IMR-90 (cell line): ENCODE results near the gene GLS2.

Experiments used
- CEBPB ChIP-seq: IDR thresholded peaks from 2 replicates; pipeline ENCODE4 v1.6.1; 2012; ENCODE audit warnings: low read depth, low read length, improper control_type of control experiment
- CHD1 ChIP-seq: IDR thresholded peaks from 2 replicates; pipeline ENCODE4 v1.6.1; 2012; ENCODE audit warnings: low read depth, low read length, improper control_type of control experiment
- FOS ChIP-seq: fragments of 150-350 bp; IDR thresholded peaks from 2 replicates; pipeline ENCODE4 v1.6.1; 2016; ENCODE audit warnings: low read depth, low read length
- MAFK ChIP-seq: IDR thresholded peaks from 2 replicates; pipeline ENCODE4 v1.6.1; 2012; ENCODE audit warnings: low read depth, low read length, improper control_type of control experiment
- MXI1 ChIP-seq: IDR thresholded peaks from 2 replicates; pipeline ENCODE4 v1.6.1; 2012; ENCODE audit warnings: low read depth, mild to moderate bottlenecking, low read length, moderate library complexity, borderline replicate concordance
- NFE2L2 ChIP-seq: fragments of 150-350 bp; IDR thresholded peaks from 2 replicates; pipeline ENCODE4 v1.6.1; 2016; ENCODE audit warnings: low read depth, mild to moderate bottlenecking, low read length
- POLR2A ChIP-seq: IDR thresholded peaks from 2 replicates; pipeline ENCODE4 v1.6.1; 2012; ENCODE audit warnings: mild to moderate bottlenecking, low read depth, low read length
- RAD21 ChIP-seq: IDR thresholded peaks from 2 replicates; pipeline ENCODE4 v1.6.1; 2012; ENCODE audit warnings: low read length, improper control_type of control experiment
- RCOR1 ChIP-seq: IDR thresholded peaks from 2 replicates; pipeline ENCODE4 v1.6.1; 2012; ENCODE audit warnings: mild to moderate bottlenecking, low read length, improper control_type of control experiment; ENCODE audit not compliant: insufficient replicate concordance
- SMC3 ChIP-seq: fragments of 150-350 bp; IDR thresholded peaks from 2 replicates; pipeline ENCODE4 v1.6.1; 2016; ENCODE audit warnings: low read depth, mild to moderate bottlenecking, antibody characterized with exemption, low read length, moderate library complexity
- TF ChIP-seq, protein P1 (sequence below): conservative IDR thresholded peaks from 2 replicates; pipeline ENCODE4 v1.5.1; 2012; ENCODE audit warnings: mild to moderate bottlenecking, low read depth, low read length, improper control_type of control experiment
- TF ChIP-seq, protein P2 (sequence below): fragments of 150-350 bp; IDR thresholded peaks from 2 replicates; pipeline ENCODE4 v1.6.1; 2017; ENCODE audit warnings: mild to moderate bottlenecking, antibody characterized with exemption, low read length, low read depth

DNA sequence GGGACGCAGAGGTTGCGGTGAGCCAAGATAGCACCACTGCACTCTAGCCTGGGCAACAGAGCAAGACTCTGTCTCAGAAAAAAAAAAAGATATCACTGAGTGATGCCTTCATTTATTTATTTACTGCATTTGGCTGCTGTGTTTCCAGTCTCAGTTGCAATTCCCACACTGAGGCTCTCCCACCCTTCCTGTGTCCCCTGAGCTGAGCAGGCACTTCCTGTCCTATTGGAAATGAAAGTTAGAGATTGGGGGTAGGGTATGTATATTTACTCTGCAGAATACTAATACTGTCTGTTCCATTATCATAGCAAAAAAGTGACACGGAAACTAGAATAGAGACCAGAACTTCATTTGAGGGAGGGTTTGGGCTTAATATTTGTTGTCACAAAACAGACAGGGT, 32.1 kb upstream of the GLS2 start:
- TF ChIP-seq POLR2A (no peak), NFE2L2 (no peak), RAD21 (no peak), MAFK (no peak), RCOR1 (no peak), FOS (no peak), CHD1 (no peak), CEBPB (no peak), SMC3 (no peak), MXI1 (no peak)
- TF ChIP-seq, protein P1, sequence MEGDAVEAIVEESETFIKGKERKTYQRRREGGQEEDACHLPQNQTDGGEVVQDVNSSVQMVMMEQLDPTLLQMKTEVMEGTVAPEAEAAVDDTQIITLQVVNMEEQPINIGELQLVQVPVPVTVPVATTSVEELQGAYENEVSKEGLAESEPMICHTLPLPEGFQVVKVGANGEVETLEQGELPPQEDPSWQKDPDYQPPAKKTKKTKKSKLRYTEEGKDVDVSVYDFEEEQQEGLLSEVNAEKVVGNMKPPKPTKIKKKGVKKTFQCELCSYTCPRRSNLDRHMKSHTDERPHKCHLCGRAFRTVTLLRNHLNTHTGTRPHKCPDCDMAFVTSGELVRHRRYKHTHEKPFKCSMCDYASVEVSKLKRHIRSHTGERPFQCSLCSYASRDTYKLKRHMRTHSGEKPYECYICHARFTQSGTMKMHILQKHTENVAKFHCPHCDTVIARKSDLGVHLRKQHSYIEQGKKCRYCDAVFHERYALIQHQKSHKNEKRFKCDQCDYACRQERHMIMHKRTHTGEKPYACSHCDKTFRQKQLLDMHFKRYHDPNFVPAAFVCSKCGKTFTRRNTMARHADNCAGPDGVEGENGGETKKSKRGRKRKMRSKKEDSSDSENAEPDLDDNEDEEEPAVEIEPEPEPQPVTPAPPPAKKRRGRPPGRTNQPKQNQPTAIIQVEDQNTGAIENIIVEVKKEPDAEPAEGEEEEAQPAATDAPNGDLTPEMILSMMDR, result no peak
- TF ChIP-seq, protein P2, sequence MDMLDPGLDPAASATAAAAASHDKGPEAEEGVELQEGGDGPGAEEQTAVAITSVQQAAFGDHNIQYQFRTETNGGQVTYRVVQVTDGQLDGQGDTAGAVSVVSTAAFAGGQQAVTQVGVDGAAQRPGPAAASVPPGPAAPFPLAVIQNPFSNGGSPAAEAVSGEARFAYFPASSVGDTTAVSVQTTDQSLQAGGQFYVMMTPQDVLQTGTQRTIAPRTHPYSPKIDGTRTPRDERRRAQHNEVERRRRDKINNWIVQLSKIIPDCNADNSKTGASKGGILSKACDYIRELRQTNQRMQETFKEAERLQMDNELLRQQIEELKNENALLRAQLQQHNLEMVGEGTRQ, result no peak
